OCI-LY1 (cell line): ENCODE results near the gene ALDH16A1.
A peak's percentile ranks its signal among the peaks of the same experiment; 100 is the strongest.

ENCODE experiments used
- H2AFZ ChIP-seq: fragments of 200-600 bp; sonication (generic), shearing (Covaris generic); 2 replicates; pipeline ENCODE4 v1.6.0; 2014; ENCODE audit warnings: antibody characterized with exemption, mild to moderate bottlenecking, low read length
- H3F3A ChIP-seq: fragments of 200-600 bp; sonication (generic), shearing (Covaris generic); 2 replicates; pipeline ENCODE4 v1.6.0; 2014; ENCODE audit warnings: mild to moderate bottlenecking, antibody characterized with exemption, low read length, moderate library complexity; ENCODE audit not compliant: insufficient read depth
- H3K27ac ChIP-seq: fragments of 200-600 bp; sonication (generic); 2 replicates; pipeline ENCODE4 v1.5.1; 2014; ENCODE audit warnings: low read length, mixed run types, mild to moderate bottlenecking, low read depth; ENCODE audit not compliant: poor library complexity, severe bottlenecking
- H3K27me3 ChIP-seq: fragments of 200-600 bp; sonication (generic); 2 replicates; pipeline ENCODE4 v1.6.0; 2014; ENCODE audit warnings: antibody characterized with exemption, mild to moderate bottlenecking, low read length, moderate library complexity; ENCODE audit not compliant: insufficient read depth
- H3K36me3 ChIP-seq: fragments of 200-600 bp; sonication (generic); 2 replicates; pipeline ENCODE4 v1.6.1; 2014; ENCODE audit warnings: mild to moderate bottlenecking, antibody characterized with exemption, low read length, moderate library complexity, mixed read lengths; ENCODE audit not compliant: insufficient read depth
- H3K4me1 ChIP-seq: fragments of 200-600 bp; sonication (generic); 2 replicates; pipeline ENCODE4 v1.5.1; 2014; ENCODE audit warnings: mild to moderate bottlenecking, low read length, moderate library complexity; ENCODE audit not compliant: insufficient read depth, severe bottlenecking
- H3K4me2 ChIP-seq: fragments of 200-600 bp; sonication (generic), shearing (Covaris generic); 2 replicates; pipeline ENCODE4 v1.6.1; 2014; ENCODE audit warnings: low read length
- H3K4me3 ChIP-seq: fragments of 200-600 bp; sonication (generic); 2 replicates; pipeline ENCODE4 v1.5.1; 2014; ENCODE audit warnings: low read length, low read depth, mild to moderate bottlenecking, mixed read lengths; ENCODE audit not compliant: poor library complexity, severe bottlenecking
- H3K79me2 ChIP-seq: fragments of 200-600 bp; shearing (Covaris generic); 2 replicates; pipeline ENCODE4 v1.6.1; 2016; ENCODE audit warnings: mixed run types, low read length, mixed read lengths; ENCODE audit not compliant: insufficient read depth
- H3K9ac ChIP-seq: fragments of 200-600 bp; sonication (generic), shearing (Covaris generic); 2 replicates; pipeline ENCODE4 v1.6.1; 2014; ENCODE audit warnings: mild to moderate bottlenecking, low read length, mixed read lengths
- H3K9me2 ChIP-seq: fragments of 200-600 bp; sonication (generic), shearing (Covaris generic); 2 replicates; pipeline ENCODE4 v1.6.1; 2014; ENCODE audit warnings: low read depth, mild to moderate bottlenecking, low read length, mixed read lengths
- H3K9me3 ChIP-seq: fragments of 200-600 bp; shearing (Covaris generic); 2 replicates; pipeline ENCODE4 v1.6.1; 2014; ENCODE audit warnings: low read length, mixed read lengths
- H4K20me1 ChIP-seq: fragments of 200-600 bp; sonication (generic), shearing (Covaris generic); 2 replicates; pipeline ENCODE4 v1.6.0; 2016; ENCODE audit warnings: mild to moderate bottlenecking, low read length; ENCODE audit not compliant: insufficient read depth
- CTCF ChIP-seq: fragments of 200-600 bp; sonication (generic), shearing (Covaris generic); IDR thresholded peaks from 2 replicates; pipeline ENCODE4 v1.5.1; 2017; ENCODE audit warnings: mild to moderate bottlenecking, antibody characterized with exemption, low read length, moderate library complexity, mixed read lengths
- EZH2 ChIP-seq: fragments of 200-600 bp; sonication (generic), shearing (Covaris generic); IDR thresholded peaks from 2 replicates; pipeline ENCODE4 v1.8.0; 2017; ENCODE audit warnings: borderline replicate concordance, mixed run types, mild to moderate bottlenecking, antibody characterized with exemption, low read length, moderate library complexity, mixed read lengths

The ALDH16A1 gene

GRCh38 chr19:49499030-49499670 is 46.1 kb downstream of the ALDH16A1 start:
- Histone ChIP-seq H3K27me3 (no peaks in the 10 kb centered on the region), H3K4me1 (peaks cover 50% of the 10 kb centered on the region), H3K4me3 (peak overlapping the region; percentile 99), H3F3A (0 out of 2 replicates have a peak, but pooled peaks cover under 1% of the 10 kb centered on the region), H4K20me1 (no peaks in the 10 kb centered on the region), H3K9ac (peak overlapping the region; percentile 100; the same call in 1 of the 2 replicates), H3K27ac (no peak overlapping the region), H3K36me3 (peaks cover 41% of the 10 kb centered on the region), H3K4me2 (peak overlapping the region; percentile 79), H2AFZ (no peak overlapping the region), H3K79me2 (peaks cover 6% of the 10 kb centered on the region; the same call in 1 of the 2 replicates), H3K9me2 (no peaks in the 10 kb centered on the region), H3K9me3 (no peaks in the 10 kb centered on the region)
- TF ChIP-seq CTCF: no peak

- H3K4me1 ChIP-seq: peaks cover 31% of the 10 kb centered on the region
- H3K27me3 ChIP-seq: no peaks in the 10 kb centered on the region
- H3K9ac ChIP-seq: no peak overlapping the region
- H2AFZ ChIP-seq: no peak overlapping the region
- peaks cover 24% of the 10 kb centered on the region for H3K36me3 ChIP-seq
- H3K4me2 ChIP-seq: no peak overlapping the region
- H3K9me3 ChIP-seq: no peaks in the 10 kb centered on the region
- H3K9me2 ChIP-seq: no peaks in the 10 kb centered on the region
- H3K4me3 ChIP-seq: no peak overlapping the region
- H3K79me2 ChIP-seq: no peaks in the 10 kb centered on the region
- peak; percentile 64 for TF ChIP-seq CTCF
- no peak for TF ChIP-seq EZH2
- H3K27ac ChIP-seq: no peak overlapping the region
- no peaks in the 10 kb centered on the region for H3F3A ChIP-seq
- no peaks in the 10 kb centered on the region for H4K20me1 ChIP-seq
Observed at GRCh38 chr19:49502866-49503581, 50.0 kb downstream of the ALDH16A1 start.

- no peak overlapping the region for H3K27ac ChIP-seq
- peaks cover 18% of the 10 kb centered on the region for H3K36me3 ChIP-seq
- no peak for TF ChIP-seq EZH2
- no peak for TF ChIP-seq CTCF
- no peaks in the 10 kb centered on the region for H3K79me2 ChIP-seq
- no peak overlapping the region for H2AFZ ChIP-seq
- H3K4me2 ChIP-seq: no peak overlapping the region
- peaks cover 25% of the 10 kb centered on the region for H3K4me1 ChIP-seq
- no peaks in the 10 kb centered on the region for H3F3A ChIP-seq
- H3K27me3 ChIP-seq: no peaks in the 10 kb centered on the region
- H3K9me3 ChIP-seq: no peaks in the 10 kb centered on the region
- H3K9ac ChIP-seq: no peak overlapping the region
- no peaks in the 10 kb centered on the region for H3K9me2 ChIP-seq
- H3K4me3 ChIP-seq: no peak overlapping the region
- H4K20me1 ChIP-seq: no peaks in the 10 kb centered on the region
Observed at GRCh38 chr19:49503582-49503962, 50.5 kb downstream of the ALDH16A1 start.
